Nephron (organoid): Measurements from ENCODE around the gene WIPF3.

Experiments
- H3K27ac Mint-ChIP-seq, 3 experiments: 2 replicates each; pipeline ENCODE4 v1.8.0; 2020; ENCODE audit warnings: mixed read lengths in 3 of 3, mild to moderate bottlenecking in 2 of 3, moderate library complexity in 1 of 3
- H3K27me3 Mint-ChIP-seq: 2 replicates; pipeline ENCODE4 v1.8.0; 2021; ENCODE audit warnings: low read depth, mild to moderate bottlenecking, moderate library complexity, mixed read lengths
- H3K36me3 Mint-ChIP-seq: 2 replicates; pipeline ENCODE4 v1.8.0; 2020; ENCODE audit warnings: low read depth, mixed read lengths
- H3K4me1 Mint-ChIP-seq: 2 replicates; pipeline ENCODE4 v1.8.0; 2020; ENCODE audit warnings: mixed read lengths
- H3K4me3 Mint-ChIP-seq, 3 experiments: 2 replicates each; pipeline ENCODE4 v1.8.0; 2020; ENCODE audit warnings: mild to moderate bottlenecking in 3 of 3, mixed read lengths in 3 of 3, moderate library complexity in 2 of 3
- H3K9me3 Mint-ChIP-seq: 2 replicates; pipeline ENCODE4 v1.8.0; 2020; ENCODE audit warnings: mixed read lengths
- TF ChIP-seq, protein P1 (sequence below), 3 experiments: fragments of 200-600 bp; sonication (generic); IDR thresholded peaks; one replicate each; pipeline ENCODE4 v1.5.0; 2021; ENCODE audit warnings: antibody characterized with exemption in 3 of 3; ENCODE audit not compliant: unreplicated experiment in 3 of 3

WIPF3 gene

DNA sequence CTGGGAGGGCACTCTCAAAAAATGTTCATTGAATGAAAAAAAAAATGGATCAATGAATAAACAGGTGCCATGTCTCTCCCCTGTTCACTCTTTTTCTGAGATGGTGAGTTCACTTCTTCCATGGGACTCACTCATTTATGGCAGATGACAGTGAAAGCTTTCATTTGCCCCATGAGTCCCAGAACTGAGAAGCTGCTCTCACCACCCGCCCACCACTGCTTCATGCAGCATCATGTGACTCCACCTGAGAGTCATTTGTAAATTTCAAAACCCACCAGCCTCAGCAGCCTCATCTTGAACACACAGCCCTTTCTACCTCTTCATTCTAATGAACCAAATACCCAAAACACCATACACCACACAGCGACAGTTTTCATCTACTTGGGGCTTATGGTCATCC, 118.4 kb downstream of the WIPF3 start:
- TF ChIP-seq, protein P1, sequence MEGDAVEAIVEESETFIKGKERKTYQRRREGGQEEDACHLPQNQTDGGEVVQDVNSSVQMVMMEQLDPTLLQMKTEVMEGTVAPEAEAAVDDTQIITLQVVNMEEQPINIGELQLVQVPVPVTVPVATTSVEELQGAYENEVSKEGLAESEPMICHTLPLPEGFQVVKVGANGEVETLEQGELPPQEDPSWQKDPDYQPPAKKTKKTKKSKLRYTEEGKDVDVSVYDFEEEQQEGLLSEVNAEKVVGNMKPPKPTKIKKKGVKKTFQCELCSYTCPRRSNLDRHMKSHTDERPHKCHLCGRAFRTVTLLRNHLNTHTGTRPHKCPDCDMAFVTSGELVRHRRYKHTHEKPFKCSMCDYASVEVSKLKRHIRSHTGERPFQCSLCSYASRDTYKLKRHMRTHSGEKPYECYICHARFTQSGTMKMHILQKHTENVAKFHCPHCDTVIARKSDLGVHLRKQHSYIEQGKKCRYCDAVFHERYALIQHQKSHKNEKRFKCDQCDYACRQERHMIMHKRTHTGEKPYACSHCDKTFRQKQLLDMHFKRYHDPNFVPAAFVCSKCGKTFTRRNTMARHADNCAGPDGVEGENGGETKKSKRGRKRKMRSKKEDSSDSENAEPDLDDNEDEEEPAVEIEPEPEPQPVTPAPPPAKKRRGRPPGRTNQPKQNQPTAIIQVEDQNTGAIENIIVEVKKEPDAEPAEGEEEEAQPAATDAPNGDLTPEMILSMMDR (IDR thresholded peaks at IDR 0.05; ENCODE audit: unreplicated experiment in 3 of 3) = no peak
- Mint-ChIP-seq H3K27me3 (no peaks in the 10 kb centered on the region), H3K9me3 (no peaks in the 10 kb centered on the region), H3K27ac (no peak overlapping the region), H3K4me3 (no peak overlapping the region), H3K4me1 (peaks cover 5% of the 10 kb centered on the region), H3K36me3 (peaks cover 59% of the 10 kb centered on the region)

DNA sequence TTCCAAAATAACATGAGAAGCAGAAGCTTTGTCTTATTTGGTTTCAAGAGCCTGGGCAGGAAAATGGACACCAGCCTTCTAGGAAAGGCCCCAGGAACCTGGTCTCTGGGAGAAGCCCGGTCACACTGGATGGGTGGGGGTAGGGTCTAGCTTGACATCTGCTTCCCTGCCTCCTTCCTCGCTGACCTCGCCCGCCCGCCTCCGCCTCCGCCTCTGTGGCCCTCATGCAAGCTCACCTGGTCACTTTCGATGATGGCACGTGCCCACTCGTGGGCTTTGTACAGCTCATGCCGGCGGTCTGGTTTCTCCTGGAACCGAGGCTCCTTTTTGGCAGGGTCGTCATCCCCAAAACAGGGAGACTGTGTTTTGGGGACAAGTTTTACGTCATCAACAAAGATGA, 119.9 kb downstream of the WIPF3 start:
- Mint-ChIP-seq H3K4me1 (peaks cover 4% of the 10 kb centered on the region), H3K27ac (no peak overlapping the region), H3K36me3 (peaks cover 58% of the 10 kb centered on the region), H3K27me3 (no peaks in the 10 kb centered on the region), H3K4me3 (no peak overlapping the region), H3K9me3 (no peaks in the 10 kb centered on the region)
- TF ChIP-seq, protein P1 (IDR thresholded peaks at IDR 0.05; ENCODE audit: unreplicated experiment in 3 of 3) = no peak

DNA sequence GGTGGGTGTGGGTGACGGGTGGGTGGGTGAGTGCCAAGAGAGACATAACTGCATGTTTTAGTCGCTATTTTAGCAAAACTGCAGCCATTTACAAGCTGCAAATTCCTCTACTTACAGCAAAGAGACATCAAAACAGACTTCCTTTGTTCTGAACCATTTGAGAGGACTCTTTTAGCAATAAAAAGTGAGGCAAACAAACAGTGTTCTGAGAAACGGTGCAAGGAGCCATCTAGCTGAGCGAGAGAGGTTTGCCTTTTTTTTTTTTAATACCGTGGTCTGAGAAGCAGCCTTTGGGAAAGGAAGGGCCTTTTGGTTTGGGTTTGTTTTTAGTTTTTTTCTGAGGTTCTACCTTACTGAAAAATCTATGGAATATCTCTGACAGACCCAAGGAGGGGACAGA, 120.4 kb downstream of the WIPF3 start:
- no peak overlapping the region for H3K27ac Mint-ChIP-seq

DNA sequence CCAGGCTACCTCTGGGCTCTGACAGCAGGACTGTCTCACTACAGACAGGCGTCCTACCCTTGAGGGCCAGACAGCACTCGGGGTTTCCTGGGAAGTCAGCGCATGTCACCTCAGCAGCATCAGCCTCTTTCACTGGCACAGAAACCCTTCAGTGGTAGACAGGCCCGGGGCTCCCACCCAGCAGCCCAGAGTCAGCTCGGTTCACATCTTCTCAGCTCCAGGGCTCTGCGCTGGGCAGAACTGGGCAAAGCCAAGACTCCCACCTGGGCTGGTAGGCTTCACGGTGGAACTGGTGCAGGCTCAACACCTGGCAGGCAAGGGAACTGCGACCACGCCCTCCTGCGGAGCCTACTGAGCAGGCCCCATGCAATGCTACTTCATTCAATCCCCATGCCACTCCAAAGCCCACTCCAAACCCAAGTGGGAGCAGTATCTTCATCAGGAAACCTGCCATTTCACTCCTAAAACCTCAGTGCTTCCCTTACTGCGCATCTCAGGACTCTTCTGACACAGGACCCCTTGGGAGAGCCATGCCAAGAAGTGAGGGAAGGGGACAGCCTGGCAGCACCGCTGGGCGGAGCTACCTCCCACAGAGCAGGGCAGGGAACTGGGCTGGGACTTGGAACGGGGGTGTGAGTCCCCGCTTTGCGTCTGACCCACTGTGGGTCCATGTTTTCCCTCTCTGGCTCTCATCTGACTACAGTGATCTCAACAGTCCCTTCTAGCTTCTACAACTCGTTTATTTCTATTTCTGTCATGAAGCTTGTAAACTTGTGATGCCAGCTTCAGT, 122.9 kb downstream of the WIPF3 start:
- Mint-ChIP-seq H3K27ac (no peak overlapping the region), H3K27me3 (no peaks in the 10 kb centered on the region), H3K36me3 (peaks cover 50% of the 10 kb centered on the region)

More for the DNA sequence above, 120.4 kb downstream of the WIPF3 start:
- Mint-ChIP-seq H3K36me3 (peaks cover 56% of the 10 kb centered on the region), H3K9me3 (no peaks in the 10 kb centered on the region), H3K27me3 (no peaks in the 10 kb centered on the region), H3K4me3 (no peak overlapping the region), H3K4me1 (no peaks in the 10 kb centered on the region)
- TF ChIP-seq, protein P1 (IDR thresholded peaks at IDR 0.05; ENCODE audit: unreplicated experiment in 3 of 3) = no peak

DNA sequence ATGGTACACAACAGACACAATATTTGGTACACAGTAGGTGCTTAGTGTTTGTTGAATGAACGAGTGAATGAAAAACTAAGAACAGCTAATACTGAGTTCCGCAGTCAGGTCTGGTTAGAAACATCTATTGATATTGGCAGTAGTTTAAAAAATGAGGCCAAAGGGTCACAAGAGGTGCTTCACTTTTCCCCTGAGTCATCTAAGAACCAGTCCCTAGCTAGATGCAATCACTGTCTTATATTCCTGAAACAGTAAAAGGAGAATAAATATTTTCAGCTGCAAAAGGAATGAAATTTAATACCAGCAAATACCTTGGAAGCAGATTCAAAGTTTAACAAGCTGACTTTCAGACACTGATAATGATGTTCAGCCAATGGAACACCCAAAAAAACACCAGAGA, 128.8 kb downstream of the WIPF3 start:
- no peaks in the 10 kb centered on the region for H3K9me3 Mint-ChIP-seq
- no peaks in the 10 kb centered on the region for H3K27me3 Mint-ChIP-seq
- peaks cover 84% of the 10 kb centered on the region for H3K36me3 Mint-ChIP-seq
- H3K4me1 Mint-ChIP-seq = no peaks in the 10 kb centered on the region
- H3K27ac Mint-ChIP-seq = no peak overlapping the region
- H3K4me3 Mint-ChIP-seq = no peak overlapping the region
- TF ChIP-seq, protein P1 (IDR thresholded peaks at IDR 0.05; ENCODE audit: unreplicated experiment in 3 of 3) = no peak

More for the DNA sequence above, 122.9 kb downstream of the WIPF3 start:
- TF ChIP-seq, protein P1 (IDR thresholded peaks at IDR 0.05; ENCODE audit: unreplicated experiment in 3 of 3) = no peak
- Mint-ChIP-seq H3K9me3 (no peaks in the 10 kb centered on the region), H3K4me1 (no peaks in the 10 kb centered on the region), H3K4me3 (no peak overlapping the region)

DNA sequence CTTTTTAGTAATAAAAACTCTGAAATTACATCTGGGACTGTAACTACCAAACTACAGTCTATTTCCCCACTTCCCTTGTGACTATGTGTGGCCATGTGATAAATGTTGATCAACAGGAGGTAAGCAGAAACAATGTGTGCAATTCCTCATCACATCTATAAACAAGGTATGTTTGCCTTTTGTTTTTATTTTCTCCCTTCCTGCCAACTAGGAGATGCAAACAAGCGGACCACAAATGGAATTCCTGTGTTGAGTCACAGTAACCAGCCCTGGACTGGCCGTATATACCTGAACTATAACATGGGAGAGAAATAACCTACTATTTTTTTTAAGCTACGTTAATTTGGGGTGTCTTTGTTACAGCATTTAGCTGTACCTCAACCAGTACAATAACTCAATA, 130.8 kb downstream of the WIPF3 start:
- Mint-ChIP-seq H3K27me3 (no peaks in the 10 kb centered on the region), H3K27ac (no peak overlapping the region), H3K4me3 (no peak overlapping the region), H3K36me3 (peaks cover 81% of the 10 kb centered on the region), H3K9me3 (no peaks in the 10 kb centered on the region), H3K4me1 (peaks cover under 1% of the 10 kb centered on the region)
- TF ChIP-seq, protein P1 (IDR thresholded peaks at IDR 0.05; ENCODE audit: unreplicated experiment in 3 of 3) = no peak
